Measurements from ENCODE around the gene FOXL2NB.

FOXL2NB gene

GRCh38 chr3:138945709-138946662 is 1.0 kb upstream of the FOXL2NB start:
- DNase-seq, result no peak

- DNase-seq, result no peak
Measured at GRCh38 chr3:138947495-138948121, 591 bp downstream of the FOXL2NB start.

DNA sequence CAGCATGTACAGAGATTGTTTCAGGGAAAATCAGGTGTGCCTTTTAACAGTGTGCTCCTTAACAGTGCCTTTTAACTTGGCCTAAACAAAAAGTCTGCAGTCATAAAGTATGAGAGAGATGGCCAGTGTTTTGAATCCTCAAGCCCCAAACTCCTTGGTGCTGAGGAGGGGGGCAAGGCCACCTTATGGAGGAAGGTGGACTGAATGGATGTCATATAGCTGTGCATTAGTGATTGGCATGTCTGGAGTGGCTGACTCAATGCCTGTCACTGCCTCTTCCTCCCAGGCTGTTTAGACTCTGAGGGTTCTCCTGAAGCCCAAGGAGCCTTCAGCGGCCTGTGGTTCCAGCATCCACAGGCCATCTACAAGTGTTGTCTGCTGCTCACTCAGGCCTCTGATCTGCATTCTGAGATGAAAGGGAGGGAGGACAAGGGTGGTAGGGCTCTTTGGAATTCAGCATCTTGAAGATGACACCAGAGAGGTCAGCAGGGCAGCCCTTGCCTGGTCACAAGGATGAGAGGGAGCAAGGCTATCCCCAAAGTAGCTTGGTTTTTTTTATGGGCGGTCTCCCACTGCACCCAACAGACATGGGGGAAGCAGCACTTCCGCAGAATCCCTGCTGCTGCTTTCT is 1.5 kb downstream of the FOXL2NB start:
- DNase-seq, result no peak

DNA sequence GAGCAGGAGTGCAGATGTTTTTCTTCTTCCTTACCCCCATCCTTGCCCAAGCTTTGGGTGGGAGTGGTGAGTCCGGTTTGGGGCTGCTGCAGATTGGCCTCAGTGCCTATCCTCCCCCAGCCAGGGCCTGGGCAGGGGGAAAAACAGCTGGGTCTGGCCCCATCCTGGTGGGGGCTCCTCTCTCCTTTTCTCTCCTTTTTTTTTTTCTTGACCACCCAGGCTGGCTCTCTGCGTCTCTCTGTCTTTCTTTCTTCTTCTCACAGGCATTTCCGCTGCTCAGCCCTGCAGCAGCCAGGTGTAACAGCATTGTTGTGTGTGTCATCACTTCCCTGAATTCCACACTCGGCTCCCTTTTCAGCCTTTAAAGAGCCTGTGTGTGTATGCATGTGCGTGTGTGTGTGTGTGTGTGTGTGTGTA is 2.0 kb downstream of the FOXL2NB start:
- DNase-seq, result no peak

GRCh38 chr3:138949445-138950005 is 2.5 kb downstream of the FOXL2NB start:
- no peak for DNase-seq

DNA sequence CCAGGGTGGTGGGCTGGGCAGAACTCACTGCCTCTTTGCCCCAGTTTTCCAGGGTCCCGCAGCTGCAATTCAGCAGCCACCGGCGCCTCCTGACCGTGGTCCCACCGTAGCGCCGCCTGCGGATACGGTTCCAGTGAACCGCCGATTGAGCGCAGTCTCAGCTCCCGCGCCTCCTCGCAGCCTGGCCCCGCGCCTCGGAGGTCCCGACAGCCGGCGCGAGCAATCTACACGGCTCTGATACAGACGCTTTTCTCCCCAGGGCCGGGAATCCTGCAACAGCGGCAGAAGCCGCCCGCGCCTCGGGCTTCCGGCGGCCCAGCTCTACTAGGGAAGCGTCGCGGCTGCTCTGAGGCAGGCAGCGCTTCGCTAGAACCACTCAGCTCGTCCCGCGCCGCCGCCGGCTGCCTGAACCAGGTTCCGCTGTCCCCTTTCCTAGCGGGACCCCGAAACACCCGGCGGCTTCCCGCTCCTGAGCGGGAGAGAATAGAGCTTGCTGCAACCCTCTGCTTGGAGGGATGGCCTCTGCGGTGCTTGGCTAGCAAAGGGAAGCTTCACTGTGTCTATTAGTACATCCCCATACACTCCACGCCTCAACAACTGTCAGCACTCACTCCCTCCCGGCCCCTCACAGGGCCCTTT is 3.1 kb downstream of the FOXL2NB start:
- no peak for DNase-seq

GRCh38 chr3:138950701-138951100 is 3.7 kb downstream of the FOXL2NB start:
- no peak for DNase-seq

- no peak for DNase-seq
Measured at GRCh38 chr3:138960417-138960852, 13.4 kb downstream of the FOXL2NB start.

- no peak for DNase-seq
Measured at GRCh38 chr3:138962854-138963560, 16.0 kb downstream of the FOXL2NB start.

DNA sequence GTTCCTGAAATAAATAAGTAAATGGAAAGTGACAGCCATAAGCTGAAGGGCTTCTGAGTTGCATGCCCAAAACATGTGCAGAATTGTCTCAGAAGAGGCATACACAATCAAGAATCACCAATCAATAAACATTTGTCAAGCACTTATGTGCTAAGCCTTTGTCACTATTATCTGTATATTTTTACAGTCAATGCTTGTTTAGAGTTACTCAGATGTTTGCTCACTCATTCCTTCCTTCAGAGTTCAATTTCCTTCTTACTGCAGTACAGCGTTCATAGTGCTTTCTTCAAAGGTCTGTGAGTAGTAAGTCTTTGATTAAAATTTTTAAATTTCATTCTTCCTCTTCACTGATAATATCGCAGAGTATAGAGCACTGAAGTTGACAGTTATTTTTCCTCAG is 17.2 kb downstream of the FOXL2NB start:
- no peak for DNase-seq

DNA sequence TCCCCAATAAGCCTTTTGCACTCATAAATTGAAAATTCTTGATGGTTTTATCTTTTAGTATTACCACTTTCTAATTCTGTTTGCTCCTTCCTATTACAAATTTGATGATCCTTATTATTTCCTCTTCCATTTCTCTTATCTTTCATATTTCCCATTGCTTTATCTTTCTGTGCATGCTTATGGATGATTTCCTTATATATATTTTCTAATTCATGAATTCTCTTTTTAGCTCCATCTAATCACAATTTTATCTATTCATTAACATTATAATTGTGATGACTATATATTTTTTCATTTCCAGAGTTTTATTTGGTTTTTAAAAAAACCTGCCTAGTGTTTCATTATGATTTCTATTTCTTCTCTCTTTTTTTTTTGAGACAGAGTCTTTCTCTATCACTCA is 17.9 kb downstream of the FOXL2NB start:
- DNase-seq, result no peak

- DNase-seq, result no peak
Measured at GRCh38 chr3:138971766-138972320, 24.8 kb downstream of the FOXL2NB start.

DNA sequence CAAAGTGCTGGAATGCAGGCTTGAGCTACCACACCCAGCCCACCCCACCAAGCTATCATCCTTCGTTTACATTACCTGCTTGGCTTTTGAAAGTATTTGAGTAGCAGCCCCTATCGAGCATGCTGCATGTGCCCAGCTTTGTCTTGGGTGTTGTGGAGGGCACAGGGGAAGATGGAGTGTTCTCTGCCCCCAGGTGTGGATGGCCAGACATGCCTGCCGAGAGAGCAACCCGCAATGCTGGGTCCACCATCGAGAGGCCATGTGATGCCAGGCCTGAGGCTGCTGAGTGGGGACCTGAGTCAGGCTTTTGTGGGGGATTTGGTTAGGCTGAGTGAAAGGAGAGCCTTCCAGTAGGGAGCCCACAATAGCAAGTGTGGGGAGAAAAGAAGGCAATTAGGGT is 25.9 kb downstream of the FOXL2NB start:
- no peak for DNase-seq

DNA sequence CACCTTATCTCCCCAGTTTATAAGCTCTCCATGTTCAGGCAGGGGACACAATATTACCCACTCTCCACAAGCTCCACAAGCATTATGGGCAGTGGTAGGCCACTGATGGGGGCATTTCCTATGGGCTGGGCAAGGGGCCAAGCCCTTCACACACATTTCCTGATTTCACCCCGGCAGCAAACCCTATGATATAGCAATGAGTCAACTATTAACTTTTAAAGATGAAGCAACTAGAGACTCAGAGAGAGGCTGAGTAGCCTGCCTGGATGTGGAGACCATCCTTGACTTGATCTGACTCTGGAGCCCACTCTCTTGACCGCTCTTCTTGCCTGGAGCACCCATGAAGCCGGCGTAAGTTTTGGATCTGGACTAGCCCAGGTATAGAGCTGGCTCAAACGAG is 27.4 kb downstream of the FOXL2NB start:
- DNase-seq, result no peak

- no peak for DNase-seq
Measured at GRCh38 chr3:138975351-138975750, 28.3 kb downstream of the FOXL2NB start.

DNA sequence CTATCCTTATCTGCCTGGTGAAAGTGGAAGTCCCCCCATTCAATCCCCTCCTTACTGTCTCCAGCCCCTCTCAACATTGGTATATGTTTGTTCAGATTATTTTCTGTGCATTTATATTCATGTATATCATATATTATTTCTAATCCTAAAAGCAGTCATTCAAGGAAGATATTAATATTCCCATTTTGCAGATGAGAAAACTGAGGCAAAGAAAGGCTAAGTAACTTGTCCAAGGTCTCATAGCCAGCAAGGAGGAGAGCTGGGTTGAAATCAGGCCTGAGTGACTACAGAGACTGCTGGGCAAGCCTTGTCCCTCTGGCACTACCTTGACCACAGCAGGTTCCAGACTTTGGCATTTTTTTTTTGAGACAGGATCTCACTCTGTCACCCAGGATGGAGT is 29.0 kb downstream of the FOXL2NB start:
- no peak for DNase-seq

DNA sequence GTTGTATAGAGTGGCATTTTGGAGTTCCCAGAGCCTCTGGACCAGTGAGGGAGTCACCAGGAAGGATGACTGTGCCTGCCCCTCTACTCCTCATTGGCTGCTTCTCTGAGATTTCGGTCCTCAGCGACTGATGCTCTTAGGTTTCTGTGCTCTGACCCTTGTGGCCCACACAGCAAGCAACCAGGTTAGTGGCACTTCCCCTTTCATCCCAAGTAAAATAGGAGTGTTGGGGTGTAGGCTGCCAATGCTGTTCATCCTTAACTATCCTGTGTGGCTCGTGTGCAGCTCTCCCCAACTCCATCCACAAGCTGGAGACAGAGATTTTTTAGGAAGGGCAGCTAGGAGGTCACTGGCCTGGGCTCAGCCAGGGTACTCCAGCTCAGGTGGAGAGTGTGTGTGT is 37.8 kb downstream of the FOXL2NB start:
- DNase-seq, result no peak

DNA sequence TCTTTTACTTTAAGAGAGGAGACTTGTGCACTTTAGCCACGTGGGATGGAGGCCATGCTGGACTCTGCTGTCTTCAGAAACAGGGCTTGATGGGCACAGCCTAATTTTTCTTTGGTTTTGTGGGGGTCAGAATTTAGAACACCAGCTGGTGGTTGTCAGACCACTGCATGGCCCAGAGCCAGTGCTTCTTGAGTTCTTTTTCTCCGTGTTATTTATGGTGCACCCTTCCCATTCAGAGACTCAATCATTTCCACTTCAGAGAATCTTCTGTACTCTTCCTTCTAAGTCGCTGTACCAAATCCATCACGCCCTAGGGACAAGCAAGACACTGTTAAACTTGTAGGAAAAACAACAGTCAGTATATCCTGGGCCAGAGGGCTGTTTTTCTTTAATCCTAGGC is 38.9 kb downstream of the FOXL2NB start:
- DNase-seq, result no peak

GRCh38 chr3:138987181-138987580 is 40.2 kb downstream of the FOXL2NB start:
- no peak for DNase-seq

DNA sequence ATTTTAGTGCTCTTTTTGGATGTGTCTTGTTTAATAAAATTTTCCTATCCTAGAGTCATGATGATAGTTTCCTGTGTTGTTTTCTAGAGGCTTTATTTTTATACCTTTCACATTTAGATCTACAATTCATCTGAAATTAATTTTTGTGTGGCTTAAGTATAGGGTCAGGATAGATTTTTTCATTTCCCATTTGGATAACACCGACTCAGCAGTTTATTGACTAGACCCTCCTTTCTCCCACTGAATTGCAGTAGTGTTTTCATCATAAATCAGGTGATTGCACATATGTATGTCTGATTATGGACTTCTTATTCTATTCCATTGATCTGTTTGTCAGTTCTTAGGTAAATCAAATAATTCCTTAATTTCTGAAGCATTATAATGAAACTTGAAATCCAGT is 48.7 kb downstream of the FOXL2NB start:
- no peak for DNase-seq

Measured in NCI-H187 (cell line).